ENCODE measurements around the gene CBFB.
"Not testable (repeated sequence)": the region's sequence is repeated elsewhere in the genome, so short reads cannot be mapped to it uniquely, and the experiment has no call there.

Gene CBFB

GRCh38 chr16:67116388-67117311 lies 87.7 kb downstream of the CBFB start:
- no peak overlapping the region for H3K4me3 ChIP-seq (ENCODE audit: insufficient read depth, low read depth, low read length, poor library complexity, severe bottlenecking)
- H3K27me3 ChIP-seq (replicated peaks; ENCODE audit: control insufficient read depth, insufficient read depth, low read length, poor library complexity, severe bottlenecking), result no peaks in the 10 kb centered on the region
- peaks cover 4% of the 10 kb centered on the region for H3K4me1 ChIP-seq (ENCODE audit: control insufficient read depth, insufficient read depth, low read length, poor library complexity, severe bottlenecking)
- H3K36me3 ChIP-seq (ENCODE audit: control insufficient read depth, insufficient read depth, low read length), result peaks cover 11% of the 10 kb centered on the region
- DNase-seq, result no peak
- no peaks in the 10 kb centered on the region for H3K9me3 ChIP-seq (ENCODE audit: control insufficient read depth, low read length)
- H3K27ac ChIP-seq (ENCODE audit: insufficient read depth, low read length, poor library complexity, severe bottlenecking), result no peak overlapping the region

- no peaks in the 10 kb centered on the region for H3K4me1 ChIP-seq (ENCODE audit: control insufficient read depth, insufficient read depth, low read length, poor library complexity, severe bottlenecking)
- H3K4me3 ChIP-seq (ENCODE audit: insufficient read depth, low read depth, low read length, poor library complexity, severe bottlenecking), result no peak overlapping the region
- peaks cover 14% of the 10 kb centered on the region for H3K36me3 ChIP-seq (ENCODE audit: control insufficient read depth, insufficient read depth, low read length)
- no peak overlapping the region for H3K27ac ChIP-seq (ENCODE audit: insufficient read depth, low read length, poor library complexity, severe bottlenecking)
- no peaks in the 10 kb centered on the region for H3K9me3 ChIP-seq (ENCODE audit: control insufficient read depth, low read length)
- H3K27me3 ChIP-seq (replicated peaks; ENCODE audit: control insufficient read depth, insufficient read depth, low read length, poor library complexity, severe bottlenecking), result no peaks in the 10 kb centered on the region
- DNase-seq, result no peak
Measured at GRCh38 chr16:67117716-67118115, 88.8 kb downstream of the CBFB start.

- Histone ChIP-seq H3K27ac (ENCODE audit: insufficient read depth, low read length, poor library complexity, severe bottlenecking) (no peak overlapping the region), H3K36me3 (ENCODE audit: control insufficient read depth, insufficient read depth, low read length) (peaks cover 18% of the 10 kb centered on the region), H3K4me1 (ENCODE audit: control insufficient read depth, insufficient read depth, low read length, poor library complexity, severe bottlenecking) (no peaks in the 10 kb centered on the region), H3K9me3 (ENCODE audit: control insufficient read depth, low read length) (no peaks in the 10 kb centered on the region), H3K27me3 (replicated peaks; ENCODE audit: control insufficient read depth, insufficient read depth, low read length, poor library complexity, severe bottlenecking) (no peaks in the 10 kb centered on the region), H3K4me3 (ENCODE audit: insufficient read depth, low read depth, low read length, poor library complexity, severe bottlenecking) (no peak overlapping the region)
- DNase-seq, result no peak
Measured at GRCh38 chr16:67120025-67120424, 91.1 kb downstream of the CBFB start.

GRCh38 chr16:67122799-67123198 lies 93.8 kb downstream of the CBFB start:
- H3K27me3 ChIP-seq (replicated peaks; ENCODE audit: control insufficient read depth, insufficient read depth, low read length, poor library complexity, severe bottlenecking); H3K9me3 ChIP-seq (ENCODE audit: control insufficient read depth, low read length); DNase-seq; H3K4me3 ChIP-seq (ENCODE audit: insufficient read depth, low read depth, low read length, poor library complexity, severe bottlenecking); H3K4me1 ChIP-seq (ENCODE audit: control insufficient read depth, insufficient read depth, low read length, poor library complexity, severe bottlenecking); H3K27ac ChIP-seq (ENCODE audit: insufficient read depth, low read length, poor library complexity, severe bottlenecking): not testable (repeated sequence)
- peaks cover 18% of the 10 kb centered on the region for H3K36me3 ChIP-seq (ENCODE audit: control insufficient read depth, insufficient read depth, low read length)

GRCh38 chr16:67128417-67128816 lies 99.5 kb downstream of the CBFB start:
- H3K36me3 ChIP-seq (ENCODE audit: control insufficient read depth, insufficient read depth, low read length), result peaks cover 30% of the 10 kb centered on the region
- no peak overlapping the region for H3K4me3 ChIP-seq (ENCODE audit: insufficient read depth, low read depth, low read length, poor library complexity, severe bottlenecking)
- no peaks in the 10 kb centered on the region for H3K9me3 ChIP-seq (ENCODE audit: control insufficient read depth, low read length)
- no peak for DNase-seq
- no peak overlapping the region for H3K27ac ChIP-seq (ENCODE audit: insufficient read depth, low read length, poor library complexity, severe bottlenecking)
- no peaks in the 10 kb centered on the region for H3K4me1 ChIP-seq (ENCODE audit: control insufficient read depth, insufficient read depth, low read length, poor library complexity, severe bottlenecking)
- no peaks in the 10 kb centered on the region for H3K27me3 ChIP-seq (replicated peaks; ENCODE audit: control insufficient read depth, insufficient read depth, low read length, poor library complexity, severe bottlenecking)

GRCh38 chr16:67128887-67129286 lies 99.9 kb downstream of the CBFB start:
- Histone ChIP-seq H3K36me3 (ENCODE audit: control insufficient read depth, insufficient read depth, low read length) (peaks cover 30% of the 10 kb centered on the region), H3K4me3 (ENCODE audit: insufficient read depth, low read depth, low read length, poor library complexity, severe bottlenecking) (no peak overlapping the region), H3K9me3 (ENCODE audit: control insufficient read depth, low read length) (no peaks in the 10 kb centered on the region), H3K27me3 (replicated peaks; ENCODE audit: control insufficient read depth, insufficient read depth, low read length, poor library complexity, severe bottlenecking) (no peaks in the 10 kb centered on the region), H3K27ac (ENCODE audit: insufficient read depth, low read length, poor library complexity, severe bottlenecking) (no peak overlapping the region), H3K4me1 (ENCODE audit: control insufficient read depth, insufficient read depth, low read length, poor library complexity, severe bottlenecking) (no peaks in the 10 kb centered on the region)
- no peak for DNase-seq

- DNase-seq, result no peak
- peaks cover 30% of the 10 kb centered on the region for H3K36me3 ChIP-seq (ENCODE audit: control insufficient read depth, insufficient read depth, low read length)
- H3K9me3 ChIP-seq (ENCODE audit: control insufficient read depth, low read length), result no peaks in the 10 kb centered on the region
- no peaks in the 10 kb centered on the region for H3K27me3 ChIP-seq (replicated peaks; ENCODE audit: control insufficient read depth, insufficient read depth, low read length, poor library complexity, severe bottlenecking)
- no peak overlapping the region for H3K4me3 ChIP-seq (ENCODE audit: insufficient read depth, low read depth, low read length, poor library complexity, severe bottlenecking)
- H3K27ac ChIP-seq (ENCODE audit: insufficient read depth, low read length, poor library complexity, severe bottlenecking), result no peak overlapping the region
- H3K4me1 ChIP-seq (ENCODE audit: control insufficient read depth, insufficient read depth, low read length, poor library complexity, severe bottlenecking), result no peaks in the 10 kb centered on the region
Measured at GRCh38 chr16:67129422-67129821, 100.5 kb downstream of the CBFB start.

GRCh38 chr16:67137605-67138004 lies 108.7 kb downstream of the CBFB start:
- Histone ChIP-seq H3K4me1 (ENCODE audit: control insufficient read depth, insufficient read depth, low read length, poor library complexity, severe bottlenecking) (no peaks in the 10 kb centered on the region), H3K4me3 (ENCODE audit: insufficient read depth, low read depth, low read length, poor library complexity, severe bottlenecking) (no peak overlapping the region), H3K9me3 (ENCODE audit: control insufficient read depth, low read length) (no peaks in the 10 kb centered on the region), H3K27ac (ENCODE audit: insufficient read depth, low read length, poor library complexity, severe bottlenecking) (no peak overlapping the region), H3K36me3 (ENCODE audit: control insufficient read depth, insufficient read depth, low read length) (peaks cover 70% of the 10 kb centered on the region), H3K27me3 (replicated peaks; ENCODE audit: control insufficient read depth, insufficient read depth, low read length, poor library complexity, severe bottlenecking) (no peaks in the 10 kb centered on the region)
- DNase-seq, result no peak

GRCh38 chr16:67141391-67141790 lies 112.4 kb downstream of the CBFB start:
- Histone ChIP-seq H3K27me3 (replicated peaks; ENCODE audit: control insufficient read depth, insufficient read depth, low read length, poor library complexity, severe bottlenecking) (no peaks in the 10 kb centered on the region), H3K36me3 (ENCODE audit: control insufficient read depth, insufficient read depth, low read length) (peaks cover 78% of the 10 kb centered on the region), H3K27ac (ENCODE audit: insufficient read depth, low read length, poor library complexity, severe bottlenecking) (no peak overlapping the region), H3K9me3 (ENCODE audit: control insufficient read depth, low read length) (no peaks in the 10 kb centered on the region), H3K4me3 (ENCODE audit: insufficient read depth, low read depth, low read length, poor library complexity, severe bottlenecking) (no peak overlapping the region), H3K4me1 (ENCODE audit: control insufficient read depth, insufficient read depth, low read length, poor library complexity, severe bottlenecking) (no peaks in the 10 kb centered on the region)
- DNase-seq, result no peak

- Histone ChIP-seq H3K4me1 (ENCODE audit: control insufficient read depth, insufficient read depth, low read length, poor library complexity, severe bottlenecking) (no peaks in the 10 kb centered on the region), H3K36me3 (ENCODE audit: control insufficient read depth, insufficient read depth, low read length) (peaks cover 83% of the 10 kb centered on the region), H3K27ac (ENCODE audit: insufficient read depth, low read length, poor library complexity, severe bottlenecking) (no peak overlapping the region), H3K4me3 (ENCODE audit: insufficient read depth, low read depth, low read length, poor library complexity, severe bottlenecking) (no peak overlapping the region), H3K27me3 (replicated peaks; ENCODE audit: control insufficient read depth, insufficient read depth, low read length, poor library complexity, severe bottlenecking) (no peaks in the 10 kb centered on the region), H3K9me3 (ENCODE audit: control insufficient read depth, low read length) (no peaks in the 10 kb centered on the region)
- no peak for DNase-seq
Measured at GRCh38 chr16:67142342-67142741, 113.4 kb downstream of the CBFB start.
